OCI-LY3 (cell line): ENCODE results near the gene CDKN2B.
"Not testable (repeated sequence)": the region's sequence is repeated elsewhere in the genome, so short reads cannot be mapped to it uniquely, and the experiment has no call there.

Source experiments
- H2AFZ ChIP-seq: fragments of 200-600, 300-600 bp; shearing (Covaris generic); 2 replicates; pipeline ENCODE4 v1.6.0; 2014; ENCODE audit warnings: antibody characterized with exemption, low read depth, low read length
- H3K27ac ChIP-seq: fragments of 200-600, 300-600 bp; sonication (generic); 2 replicates; pipeline ENCODE4 v1.5.1; 2014; ENCODE audit warnings: mild to moderate bottlenecking, low read length, moderate library complexity, mixed read lengths
- H3K27me3 ChIP-seq: fragments of 200-600, 300-600 bp; sonication (generic); 2 replicates; pipeline ENCODE4 v1.6.1; 2014; ENCODE audit warnings: low read depth, low read length, mixed read lengths
- H3K36me3 ChIP-seq: fragments of 200-600, 300-600 bp; sonication (generic); replicated peaks from 2 replicates; pipeline ENCODE3; 2014; ENCODE audit warnings: low read depth, low read length, mixed read lengths
- H3K4me1 ChIP-seq: fragments of 300-600, 200-600 bp; sonication (generic); 2 replicates; pipeline ENCODE4 v1.6.1; 2014; ENCODE audit warnings: low read length, mixed read lengths
- H3K4me2 ChIP-seq: fragments of 200-600, 300-600 bp; sonication (generic); 2 replicates; pipeline ENCODE4 v1.6.1; 2014; ENCODE audit warnings: low read length, mixed read lengths
- H3K4me3 ChIP-seq: fragments of 300-600, 200-600 bp; sonication (generic); 2 replicates; pipeline ENCODE4 v1.5.1; 2014; ENCODE audit warnings: antibody characterized with exemption, mild to moderate bottlenecking, low read length, moderate library complexity
- H3K79me2 ChIP-seq: fragments of 300-600, 200-600 bp; shearing (Covaris generic); 2 replicates; pipeline ENCODE4 v1.6.1; 2014; ENCODE audit warnings: mild to moderate bottlenecking, low read length, mixed read lengths
- H3K9ac ChIP-seq: fragments of 300-600, 200-600 bp; shearing (Covaris generic); 2 replicates; pipeline ENCODE4 v1.6.0; 2014; ENCODE audit warnings: mild to moderate bottlenecking, low read length, moderate library complexity
- H3K9me3 ChIP-seq: fragments of 200-600, 300-600 bp; shearing (Covaris generic); 2 replicates; pipeline ENCODE4 v1.6.1; 2014; ENCODE audit warnings: low read length, mixed read lengths; ENCODE audit not compliant: insufficient read depth
- H4K20me1 ChIP-seq: fragments of 200-600, 300-600 bp; sonication (generic); 2 replicates; pipeline ENCODE4 v1.6.1; 2016; ENCODE audit warnings: low read length, mixed read lengths; ENCODE audit not compliant: insufficient read depth
- CTCF ChIP-seq: fragments of 200-600, 300-600 bp; sonication (generic); IDR thresholded peaks from 2 replicates; pipeline ENCODE4 v1.5.1; 2014; ENCODE audit warnings: antibody characterized with exemption, low read length, low read depth
- EZH2phosphoT487 ChIP-seq: fragments of 200-600 bp; shearing (Covaris generic); IDR thresholded peaks from 2 replicates; pipeline ENCODE4 v1.6.1; 2018; ENCODE audit warnings: antibody characterized with exemption, mixed run types, low read depth

CDKN2B gene

GRCh38 chr9:22008717-22009505 lies at the start of gene CDKN2B:
Gene CDKN2B (minus strand): TSS chr9:22009305. CDS start chr9:22008953, 352 bp downstream.
- Histone ChIP-seq H3K4me3 (no peak within 1 kb of the TSS), H3K27ac (no peak within 1 kb of the TSS), H3K4me1 (no peaks in the 10 kb centered on the region), H3K36me3 (no peaks in the 10 kb centered on the region), H3K79me2 (no peaks in the 10 kb centered on the region), H3K9me3 (no peaks in the 10 kb centered on the region), H3K9ac (no peak within 1 kb of the TSS), H2AFZ (no peak within 1 kb of the TSS), H4K20me1 (no peaks in the 10 kb centered on the region), H3K27me3 (no peaks in the 10 kb centered on the region), H3K4me2 (no peak within 1 kb of the TSS)
- TF ChIP-seq CTCF: no peak
- no peak for TF ChIP-seq EZH2phosphoT487

GRCh38 chr9:22057972-22058371 lies 48.9 kb upstream of the CDKN2B start:
- not testable (repeated sequence) for H2AFZ ChIP-seq, H3K27ac ChIP-seq, H3K27me3 ChIP-seq, H3K79me2 ChIP-seq, H3K4me3 ChIP-seq, H4K20me1 ChIP-seq, H3K4me2 ChIP-seq, H3K36me3 ChIP-seq, H3K9ac ChIP-seq, H3K4me1 ChIP-seq, H3K9me3 ChIP-seq

- Histone ChIP-seq H3K4me1 (no peaks in the 10 kb centered on the region), H3K36me3 (no peaks in the 10 kb centered on the region), H3K4me3 (no peak overlapping the region), H3K27me3 (no peaks in the 10 kb centered on the region), H2AFZ (no peak overlapping the region), H3K79me2 (no peaks in the 10 kb centered on the region), H3K9ac (no peak overlapping the region), H3K27ac (no peak overlapping the region), H3K4me2 (no peak overlapping the region), H4K20me1 (no peaks in the 10 kb centered on the region), H3K9me3 (no peaks in the 10 kb centered on the region)
- TF ChIP-seq EZH2phosphoT487 (no peak), CTCF (no peak)
These were observed 47.3 kb upstream of the CDKN2B start for GRCh38 chr9:22056402-22056801.

- Histone ChIP-seq H3K4me3 (no peak overlapping the region), H3K36me3 (no peaks in the 10 kb centered on the region), H2AFZ (no peak overlapping the region), H3K9ac (no peak overlapping the region), H3K27me3 (no peaks in the 10 kb centered on the region), H3K79me2 (no peaks in the 10 kb centered on the region), H3K9me3 (no peaks in the 10 kb centered on the region), H4K20me1 (no peaks in the 10 kb centered on the region), H3K27ac (no peak overlapping the region), H3K4me1 (no peaks in the 10 kb centered on the region), H3K4me2 (no peak overlapping the region)
- TF ChIP-seq EZH2phosphoT487 (no peak), CTCF (no peak)
These were observed 46.0 kb upstream of the CDKN2B start for GRCh38 chr9:22055090-22055489.
